SK-N-DZ (cell line): Measurements from ENCODE around the gene RASSF7.

Experiments
- DNase-seq: peaks from one replicate; pipeline ENCODE4 v3.0.0-alpha.2; 2015; ENCODE audit warnings: low spot score
- small RNA-seq, 2 experiments: library from RNA; depleted of rRNA; stranded (forward); fragments of <200 nt; gene quantifications; one replicate each; pipeline ENCODE3, GENCODE V24; 2014

Gene RASSF7

DNA sequence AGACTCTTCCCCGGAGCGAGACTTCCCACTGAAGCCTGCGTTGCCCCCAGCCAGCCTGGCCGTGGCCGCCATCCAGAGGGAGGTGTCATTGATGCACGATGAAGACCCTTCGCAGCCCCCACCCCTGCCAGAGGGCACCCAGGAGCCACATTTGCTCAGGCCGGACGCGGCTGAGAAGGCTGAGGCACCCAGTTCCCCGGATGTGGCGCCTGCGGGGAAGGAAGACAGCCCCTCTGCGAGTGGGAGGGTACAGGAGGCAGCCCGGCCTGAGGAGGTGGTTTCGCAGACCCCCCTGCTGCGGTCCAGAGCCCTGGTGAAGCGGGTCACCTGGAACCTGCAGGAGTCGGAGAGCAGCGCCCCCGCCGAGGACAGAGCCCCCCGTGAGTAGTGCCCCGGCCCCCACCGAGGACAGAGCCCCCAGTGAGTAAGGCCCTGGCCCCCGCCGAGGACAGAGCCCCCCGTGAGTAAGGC is 48.6 kb downstream of the RASSF7 start:
- no peak for DNase-seq

DNA sequence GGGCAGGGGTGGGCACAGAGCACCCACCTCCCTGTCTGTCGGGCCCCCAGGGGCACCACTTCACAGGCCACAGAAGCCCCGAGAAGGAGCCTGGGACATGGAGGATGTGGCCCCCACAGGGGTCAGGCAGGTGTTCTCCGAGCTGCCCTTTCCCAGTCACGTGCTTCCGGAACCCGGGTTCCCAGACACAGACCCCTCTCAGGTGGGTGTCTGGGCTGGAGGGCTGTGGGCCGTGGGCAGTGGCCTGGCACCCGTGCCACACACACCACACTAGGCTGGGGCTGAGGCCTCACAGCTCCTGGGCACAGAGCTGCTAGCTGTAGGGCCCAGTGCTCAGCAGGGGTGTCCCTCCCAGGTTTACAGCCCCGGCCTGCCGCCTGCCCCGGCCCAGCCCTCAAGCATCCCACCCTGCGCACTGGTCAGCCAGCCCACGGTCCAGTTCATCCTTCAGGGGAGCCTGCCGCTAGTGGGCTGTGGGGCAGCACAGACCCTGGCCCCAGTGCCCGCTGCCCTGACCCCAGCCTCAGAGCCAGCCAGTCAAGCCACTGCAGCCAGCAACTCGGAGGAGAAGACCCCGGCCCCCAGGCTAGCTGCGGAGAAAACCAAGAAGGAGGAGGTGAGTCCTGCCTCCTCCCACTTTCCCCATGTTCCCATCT is 49.5 kb downstream of the RASSF7 start:
- no peak for DNase-seq

- no peak for DNase-seq
Measured at GRCh38 chr11:611001-611996, 50.5 kb downstream of the RASSF7 start.

- no peak for DNase-seq
Measured at GRCh38 chr11:612201-612960, 51.6 kb downstream of the RASSF7 start.

DNA sequence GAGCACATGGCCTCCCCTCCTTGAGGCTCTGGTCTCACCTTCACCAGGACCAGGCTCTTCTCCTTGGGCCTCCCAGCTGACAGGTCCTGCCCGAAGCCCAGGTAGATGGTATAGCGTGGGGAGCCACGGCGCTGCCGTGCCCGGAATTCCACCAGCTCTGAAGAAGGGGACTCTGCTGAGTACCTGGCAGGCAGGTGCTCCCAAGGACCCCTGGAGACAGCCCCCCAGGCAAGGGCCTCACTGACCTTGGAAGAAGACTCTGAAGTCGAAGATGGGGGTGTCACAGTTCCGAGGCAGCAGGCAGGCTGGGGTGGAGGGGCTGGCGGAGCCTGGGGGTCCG is 52.2 kb downstream of the RASSF7 start:
- DNase-seq, result no peak

GRCh38 chr11:613369-613968 is 52.7 kb downstream of the RASSF7 start:
- DNase-seq, result no peak

Small RNA genes within 50 kb of the gene (small RNA-seq; reads per million reads assigned to genes)
- gene MIR210, result 3.9 to 61.7 reads per million in 2 experiments
